KMS-11 (cell line): ENCODE results near the gene SEMA5A.

Source experiments
- H2AFZ ChIP-seq: fragments of 200-600 bp; sonication (generic); 2 replicates; pipeline ENCODE4 v1.6.1; 2016; ENCODE audit warnings: antibody characterized with exemption, mixed run types, low read depth
- H3K27ac ChIP-seq: fragments of 200-600 bp; sonication (generic); 2 replicates; pipeline ENCODE4 v1.6.1; 2016; ENCODE audit warnings: mild to moderate bottlenecking, mixed run types
- H3K27me3 ChIP-seq: fragments of 200-600 bp; sonication (generic); 2 replicates; pipeline ENCODE4 v1.6.1; 2017; ENCODE audit warnings: mild to moderate bottlenecking, low read depth, mixed run types, moderate library complexity; ENCODE audit not compliant: insufficient read depth
- H3K36me3 ChIP-seq: fragments of 200-600 bp; sonication (generic); 2 replicates; pipeline ENCODE4 v1.6.1; 2017; ENCODE audit warnings: mild to moderate bottlenecking, mixed run types; ENCODE audit not compliant: insufficient read depth
- H3K4me1 ChIP-seq: fragments of 200-600 bp; sonication (generic); 2 replicates; pipeline ENCODE4 v1.6.1; 2016; ENCODE audit warnings: mild to moderate bottlenecking, low read depth, mixed run types; ENCODE audit not compliant: poor library complexity, severe bottlenecking
- H3K4me2 ChIP-seq: fragments of 200-600 bp; sonication (generic); 2 replicates; pipeline ENCODE4 v1.7.0; 2016; ENCODE audit warnings: mild to moderate bottlenecking, mixed run types
- H3K4me3 ChIP-seq: fragments of 200-600 bp; sonication (generic); IDR thresholded peaks from 2 replicates; pipeline ENCODE4 v1.6.1; 2017; ENCODE audit warnings: low read depth, low read length, mixed read lengths; ENCODE audit not compliant: insufficient read depth
- H3K79me2 ChIP-seq: fragments of 200-600 bp; sonication (generic); 2 replicates; pipeline ENCODE4 v1.6.1; 2016; ENCODE audit warnings: low read depth, mixed run types; ENCODE audit not compliant: insufficient read depth
- H3K9ac ChIP-seq: fragments of 200-600 bp; sonication (generic); 2 replicates; pipeline ENCODE4 v1.6.1; 2016; ENCODE audit warnings: mild to moderate bottlenecking, mixed run types
- H4K20me1 ChIP-seq: fragments of 200-600 bp; sonication (generic); 2 replicates; pipeline ENCODE4 v1.6.1; 2016; ENCODE audit warnings: mild to moderate bottlenecking, mixed run types; ENCODE audit not compliant: insufficient read depth
- CTCF ChIP-seq: fragments of 200-600 bp; sonication (generic); conservative IDR thresholded peaks from 2 replicates; pipeline ENCODE4 v1.6.1; 2017; ENCODE audit warnings: low read depth, mild to moderate bottlenecking, antibody characterized with exemption, low read length, moderate library complexity, mixed read lengths

Gene SEMA5A

DNA sequence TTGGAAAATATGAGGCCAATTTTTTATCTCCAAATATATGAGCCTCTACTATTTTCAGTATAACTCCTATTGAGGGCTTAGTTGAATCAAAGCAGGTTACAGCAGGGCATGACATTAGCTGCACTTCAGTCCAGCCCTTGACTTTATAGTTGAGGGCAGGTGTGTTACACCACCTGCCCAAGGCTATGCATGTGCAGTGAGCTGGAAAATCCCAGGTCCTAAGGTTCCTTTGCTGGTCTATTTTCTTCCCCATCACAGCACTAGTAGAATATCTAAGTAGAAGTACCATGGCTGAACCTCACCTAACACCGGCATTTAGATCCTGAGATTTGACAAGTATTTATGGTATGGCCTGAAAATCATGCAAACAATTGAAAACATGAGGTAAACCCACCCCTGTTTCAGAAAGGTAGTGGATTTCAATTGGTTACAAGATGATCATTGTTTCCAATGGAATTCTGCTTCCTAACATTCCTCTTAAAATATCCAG is 201.1 kb downstream of the SEMA5A start:
- H2AFZ ChIP-seq = no peak overlapping the region
- H3K27ac ChIP-seq = no peak overlapping the region
- no peaks in the 10 kb centered on the region for H4K20me1 ChIP-seq
- no peaks in the 10 kb centered on the region for H3K79me2 ChIP-seq
- H3K4me2 ChIP-seq = no peak overlapping the region
- H3K4me3 ChIP-seq = no peak overlapping the region
- H3K36me3 ChIP-seq = no peaks in the 10 kb centered on the region
- H3K4me1 ChIP-seq = peaks cover 13% of the 10 kb centered on the region
- H3K9ac ChIP-seq = no peak overlapping the region
- no peak for TF ChIP-seq CTCF
- no peaks in the 10 kb centered on the region for H3K27me3 ChIP-seq

GRCh38 chr5:9343146-9343850 is 202.6 kb downstream of the SEMA5A start:
- TF ChIP-seq CTCF = no peak

DNA sequence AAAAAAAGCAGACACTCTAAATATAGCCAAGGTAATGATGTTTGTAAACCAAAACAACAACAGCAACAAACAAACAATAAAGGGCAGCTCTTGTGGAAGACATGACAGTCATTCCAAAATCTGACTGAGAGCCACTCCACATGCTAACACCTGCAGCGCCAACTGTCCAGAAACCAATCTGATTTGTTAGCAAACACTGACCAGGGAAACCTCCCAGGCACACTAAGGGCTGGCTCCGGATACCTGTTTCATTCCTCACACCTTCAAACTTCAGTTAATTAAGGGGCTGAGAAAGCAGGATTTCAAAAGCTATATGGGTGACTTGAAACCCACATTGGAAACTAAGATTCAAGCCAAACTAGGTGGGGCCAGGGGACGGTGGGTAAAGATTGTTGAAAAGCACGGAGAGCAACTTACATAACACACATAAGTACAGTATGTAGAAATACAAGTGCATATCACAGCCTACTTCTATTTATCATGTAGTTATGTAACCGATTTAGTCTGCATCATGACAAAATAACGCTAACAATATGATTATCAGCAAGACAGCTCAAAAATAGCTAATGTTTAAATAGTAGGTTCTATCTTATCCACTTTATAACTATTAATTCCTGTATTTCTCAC is 203.6 kb downstream of the SEMA5A start:
- peaks cover 8% of the 10 kb centered on the region for H3K4me1 ChIP-seq

More at GRCh38 chr5:9343146-9343850, 202.6 kb downstream of the SEMA5A start:
- peaks cover 13% of the 10 kb centered on the region for H3K4me1 ChIP-seq
- no peaks in the 10 kb centered on the region for H4K20me1 ChIP-seq
- H3K4me3 ChIP-seq = no peak overlapping the region
- H3K4me2 ChIP-seq = no peak overlapping the region
- no peaks in the 10 kb centered on the region for H3K79me2 ChIP-seq
- H3K9ac ChIP-seq = no peak overlapping the region
- no peak overlapping the region for H2AFZ ChIP-seq
- no peak overlapping the region for H3K27ac ChIP-seq
- no peaks in the 10 kb centered on the region for H3K36me3 ChIP-seq
- H3K27me3 ChIP-seq = no peaks in the 10 kb centered on the region

DNA sequence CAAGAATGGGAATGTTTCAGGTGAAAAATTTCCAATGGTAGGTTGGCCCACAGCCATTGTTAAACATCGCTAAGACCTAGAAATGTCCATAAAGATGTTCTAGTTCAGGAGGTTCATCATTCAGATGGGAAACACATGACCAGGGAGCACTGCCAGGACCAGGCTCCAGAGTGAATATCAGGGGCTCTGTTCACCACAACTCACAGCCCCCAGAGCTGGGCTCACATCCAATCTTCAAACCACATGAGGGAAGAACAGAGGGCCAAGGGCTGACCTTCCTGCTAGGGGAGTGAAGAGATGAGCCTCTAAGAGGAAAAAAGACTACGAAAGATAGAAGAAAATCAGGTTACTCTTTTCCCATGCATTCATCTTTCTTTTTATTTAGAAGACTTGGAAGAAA is 205.8 kb downstream of the SEMA5A start:
- Histone ChIP-seq H4K20me1 (no peaks in the 10 kb centered on the region), H3K9ac (no peak overlapping the region), H2AFZ (no peak overlapping the region), H3K27ac (no peak overlapping the region), H3K79me2 (no peaks in the 10 kb centered on the region), H3K4me3 (no peak overlapping the region), H3K4me1 (no peaks in the 10 kb centered on the region), H3K27me3 (no peaks in the 10 kb centered on the region), H3K4me2 (no peak overlapping the region), H3K36me3 (no peaks in the 10 kb centered on the region)
- TF ChIP-seq CTCF = no peak

More for the DNA sequence above, 203.6 kb downstream of the SEMA5A start:
- Histone ChIP-seq H3K4me2 (no peak overlapping the region), H3K4me3 (no peak overlapping the region), H3K79me2 (no peaks in the 10 kb centered on the region), H2AFZ (no peak overlapping the region), H3K9ac (no peak overlapping the region), H3K27me3 (no peaks in the 10 kb centered on the region), H3K36me3 (no peaks in the 10 kb centered on the region), H3K27ac (no peak overlapping the region), H4K20me1 (no peaks in the 10 kb centered on the region)
- no peak for TF ChIP-seq CTCF
